Hepatocyte (in vitro differentiated cells): ENCODE measurements around the gene CSNK1D. TPM values are rescaled to one million over a fixed set of nuclear protein-coding genes. Genes with fewer than 3 reads are reported as not detected.

ENCODE experiments used
- DNase-seq: peaks from one replicate; pipeline ENCODE4 v3.0.0-alpha.2; 2016; ENCODE audit warnings: low spot score
- H2AFZ ChIP-seq: fragments of 200-600 bp; sonication (generic); 2 replicates; pipeline ENCODE4 v1.6.0; 2016; ENCODE audit warnings: antibody characterized with exemption, mild to moderate bottlenecking
- H3K27ac ChIP-seq: fragments of 200-600 bp; sonication (generic); 2 replicates; pipeline ENCODE4 v1.5.1; 2016; ENCODE audit warnings: mild to moderate bottlenecking
- H3K27me3 ChIP-seq: fragments of 200-600 bp; sonication (generic); 2 replicates; pipeline ENCODE4 v1.6.1; 2016
- H3K36me3 ChIP-seq: fragments of 200-600 bp; sonication (generic); replicated peaks from 2 replicates; pipeline ENCODE4 v1.5.1; 2016; ENCODE audit warnings: low read depth; ENCODE audit not compliant: insufficient read depth
- H3K4me1 ChIP-seq: fragments of 200-600 bp; sonication (generic); 2 replicates; pipeline ENCODE4 v1.5.1; 2016; ENCODE audit warnings: mild to moderate bottlenecking, moderate library complexity; ENCODE audit not compliant: insufficient read depth
- H3K4me2 ChIP-seq: fragments of 200-600 bp; sonication (generic); 2 replicates; pipeline ENCODE4 v1.6.0; 2016
- H3K4me3 ChIP-seq: fragments of 200-600 bp; sonication (generic); 2 replicates; pipeline ENCODE4 v1.5.1; 2016; ENCODE audit warnings: mild to moderate bottlenecking
- H3K79me2 ChIP-seq: fragments of 200-600 bp; sonication (generic); 2 replicates; pipeline ENCODE4 v1.6.0; 2017; ENCODE audit warnings: mild to moderate bottlenecking
- H3K9me2 ChIP-seq: fragments of 200-600 bp; sonication (generic); replicated peaks from 2 replicates; pipeline ENCODE4 v1.6.0; 2017; ENCODE audit warnings: mild to moderate bottlenecking; ENCODE audit not compliant: insufficient read depth
- H3K9me3 ChIP-seq: fragments of 200-600 bp; sonication (generic); 2 replicates; pipeline ENCODE4 v1.5.1; 2016; ENCODE audit warnings: low read depth, mild to moderate bottlenecking
- H4K20me1 ChIP-seq: fragments of 200-600 bp; sonication (generic); 2 replicates; pipeline ENCODE4 v1.6.0; 2016; ENCODE audit warnings: mild to moderate bottlenecking; ENCODE audit not compliant: insufficient read depth, poor library complexity, severe bottlenecking
- CTCF ChIP-seq: fragments of 200-600 bp; sonication (generic); IDR thresholded peaks from 2 replicates; pipeline ENCODE4 v1.5.1; 2016; ENCODE audit warnings: antibody characterized with exemption, mild to moderate bottlenecking; ENCODE audit not compliant: poor library complexity
- EZH2 ChIP-seq: fragments of 200-600 bp; sonication (generic); IDR thresholded peaks from 2 replicates; pipeline ENCODE4 v1.6.1; 2016; ENCODE audit warnings: antibody characterized with exemption, mild to moderate bottlenecking, borderline replicate concordance
- EZH2phosphoT487 ChIP-seq: fragments of 200-600 bp; sonication (generic); IDR thresholded peaks from one replicate; pipeline ENCODE4 v1.6.1; 2018; ENCODE audit warnings: antibody characterized with exemption, mild to moderate bottlenecking, low read depth, moderate library complexity; ENCODE audit not compliant: unreplicated experiment, severe bottlenecking
- WGBS: methylation state at CpG from one replicate; pipeline ENCODE4 v1.1.6; 2016; ENCODE audit warnings: low lambda C conversion rate; ENCODE audit errors: missing lambda C conversion rate; 5-methylcytosine and 5-hydroxymethylcytosine counted together
- polyA plus RNA-seq: library from polyadenylated mRNA; unstranded; fragments of >200 nt; fragmentation: Nextera tagmentation; extraction: Ambion mirVana; gene quantifications from 2 replicates; pipeline ENCODE4 v1.2.1, GENCODE V29; 2016
- total RNA-seq: library from RNA; depleted of rRNA; stranded (reverse); fragments of >200 nt; gene quantifications from 2 replicates; pipeline ENCODE4 v1.2.3, GENCODE V29; 2014

The CSNK1D gene
- total and polyA plus RNA-seq, 2 experiments from 2014 or later: 72.5 to 152 TPM

DNA sequence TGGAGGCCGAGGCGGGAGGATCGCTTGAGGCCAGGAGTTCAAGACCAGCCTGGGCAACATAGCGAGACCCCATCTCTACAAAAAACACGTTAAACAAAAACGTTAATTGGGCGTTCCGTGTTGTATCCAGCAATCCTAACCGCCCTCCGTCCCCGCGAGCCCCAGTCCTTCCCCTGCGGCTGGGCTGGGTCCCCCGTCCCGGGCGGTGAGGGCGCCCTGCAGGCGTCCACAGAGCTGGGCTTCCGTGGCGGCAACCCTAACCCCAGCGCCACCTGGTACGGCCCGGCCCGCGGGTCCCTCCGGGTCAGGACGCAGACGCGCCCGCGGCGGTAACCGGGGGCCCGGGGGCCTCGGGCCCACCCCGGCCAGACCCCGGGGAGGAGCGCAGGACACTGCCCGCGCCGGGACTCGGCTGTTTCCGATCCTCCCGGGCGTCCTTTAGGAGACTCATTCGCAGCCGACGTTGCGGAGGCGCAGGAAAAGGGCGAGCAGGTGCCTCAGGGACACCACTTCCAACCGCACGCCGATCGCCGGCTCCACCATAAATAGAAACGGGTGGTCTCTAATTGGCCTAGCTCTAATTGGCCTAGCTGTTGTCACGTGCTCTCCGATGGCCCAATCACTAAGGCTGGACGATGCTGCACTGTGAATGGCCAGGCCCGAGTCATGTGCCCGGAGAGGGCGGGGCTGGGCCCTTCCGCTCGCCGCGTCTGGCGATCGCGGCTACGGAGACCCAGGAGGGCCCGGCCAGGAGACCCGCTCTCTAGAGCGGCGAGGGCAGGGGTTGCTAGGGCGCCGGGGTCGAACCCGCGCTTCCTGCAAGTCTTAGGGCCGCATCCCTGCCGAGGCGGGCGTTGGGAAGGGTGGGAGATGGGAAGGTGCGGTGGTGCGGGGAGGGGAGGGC is 19.0 kb upstream of the CSNK1D start:
- H4K20me1 ChIP-seq: no peaks in the 10 kb centered on the region
- 5% methylated on average over 77 of the region's 86 CpGs for WGBS
- no peaks in the 10 kb centered on the region for H3K27me3 ChIP-seq
- peak overlapping the region; percentile 97 for H3K27ac ChIP-seq
- peak overlapping the region; percentile 47 for H3K4me3 ChIP-seq
- H3K4me2 ChIP-seq: peak overlapping the region; percentile 86
- H3K9me3 ChIP-seq: no peaks in the 10 kb centered on the region
- H3K36me3 ChIP-seq: no peaks in the 10 kb centered on the region
- no peak for TF ChIP-seq EZH2
- TF ChIP-seq EZH2phosphoT487: no peak
- TF ChIP-seq CTCF: no peak
- peaks cover 37% of the 10 kb centered on the region for H3K4me1 ChIP-seq
- no peaks in the 10 kb centered on the region for H3K79me2 ChIP-seq
- H2AFZ ChIP-seq: peak overlapping the region; percentile 51
- DNase-seq: peak; percentile 98
- H3K9me2 ChIP-seq: no peaks in the 10 kb centered on the region

DNA sequence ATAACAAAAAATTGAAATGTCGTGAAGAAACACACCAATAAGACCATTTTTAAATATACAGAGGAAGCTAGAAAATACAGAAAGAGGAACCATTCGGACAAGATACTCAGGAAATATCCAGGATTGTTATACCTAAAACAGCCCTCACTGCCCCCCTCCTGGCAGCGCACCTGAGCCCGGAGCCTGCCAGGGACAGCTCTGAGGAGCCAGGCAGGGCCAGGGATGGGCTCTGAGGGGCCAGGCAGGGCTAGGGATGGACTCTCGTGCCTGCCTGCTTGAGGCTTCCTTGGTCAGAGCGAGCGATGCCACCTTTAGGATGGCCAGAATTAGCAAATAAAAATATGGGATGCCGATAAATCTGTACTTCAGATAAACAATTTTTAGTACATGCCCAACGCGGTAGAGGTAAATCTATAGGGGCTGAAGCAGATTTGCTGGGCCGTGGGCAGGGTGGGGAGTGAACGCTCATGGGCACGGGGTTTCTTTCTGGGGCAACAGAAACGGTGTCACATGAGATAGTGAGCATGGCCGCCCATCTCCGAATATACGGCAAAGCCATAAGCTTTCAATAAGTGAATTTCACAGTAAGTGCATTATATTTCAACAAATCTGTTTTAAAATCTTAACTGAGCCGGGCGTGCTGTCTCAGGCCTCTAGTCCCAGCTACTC is 18.2 kb upstream of the CSNK1D start:
- peaks cover 29% of the 10 kb centered on the region for H3K4me1 ChIP-seq
- H3K9me2 ChIP-seq: no peaks in the 10 kb centered on the region
- TF ChIP-seq EZH2: no peak
- TF ChIP-seq EZH2phosphoT487: no peak
- no peak for TF ChIP-seq CTCF
- no peaks in the 10 kb centered on the region for H4K20me1 ChIP-seq
- peak overlapping the region; percentile 86 for H3K4me2 ChIP-seq
- WGBS: 95% methylated on average over 19 of the region's 19 CpGs
- no peaks in the 10 kb centered on the region for H3K9me3 ChIP-seq
- H3K4me3 ChIP-seq: peak overlapping the region; percentile 47
- H3K27me3 ChIP-seq: no peaks in the 10 kb centered on the region
- H3K36me3 ChIP-seq: no peaks in the 10 kb centered on the region
- peak overlapping the region; percentile 84 for H3K27ac ChIP-seq
- H3K79me2 ChIP-seq: no peaks in the 10 kb centered on the region
- DNase-seq: no peak
- H2AFZ ChIP-seq: no peak overlapping the region

- H3K9me2 ChIP-seq: no peaks in the 10 kb centered on the region
- peaks cover 2% of the 10 kb centered on the region for H3K4me1 ChIP-seq
- H2AFZ ChIP-seq: no peak overlapping the region
- H4K20me1 ChIP-seq: no peaks in the 10 kb centered on the region
- no peak overlapping the region for H3K4me2 ChIP-seq
- no peaks in the 10 kb centered on the region for H3K79me2 ChIP-seq
- H3K27ac ChIP-seq: peak overlapping the region; percentile 52
- no peaks in the 10 kb centered on the region for H3K27me3 ChIP-seq
- DNase-seq: no peak
- 81% methylated on average over 19 of the region's 19 CpGs for WGBS
- no peaks in the 10 kb centered on the region for H3K9me3 ChIP-seq
- no peak overlapping the region for H3K4me3 ChIP-seq
- TF ChIP-seq EZH2 (no peak), EZH2phosphoT487 (no peak), CTCF (no peak)
- no peaks in the 10 kb centered on the region for H3K36me3 ChIP-seq
Observed at GRCh38 chr17:82287868-82288801, 14.6 kb upstream of the CSNK1D start.
